ENCODE measurements around the gene PPIP5K1. TPM values are rescaled to one million over a fixed set of nuclear protein-coding genes. Genes with fewer than 3 reads are reported as not detected.

PPIP5K1 gene
- total and polyA plus RNA-seq, 2 of the 4 experiments (the other 2 are of a cell fraction) = 12.7 to 14.2 TPM

- POLR2A ChIA-PET (ENCODE audit: unreplicated experiment) = no interaction called here
Observed at GRCh38 chr15:43521419-43521818, 68.6 kb downstream of the PPIP5K1 start.

More at GRCh38 chr15:43521419-43521818, 68.6 kb downstream of the PPIP5K1 start:
- H3K23ac ChIP-seq (ENCODE audit: low read depth, low read length) = no peak overlapping the region
- H4K91ac ChIP-seq (ENCODE audit: insufficient read depth, low read depth, low read length) = no peak overlapping the region
- H3K4me3 ChIP-seq (ENCODE audit: insufficient read depth, low read depth, low read length) = no peak overlapping the region
- H2AK9ac ChIP-seq (replicated peaks; ENCODE audit: low read depth, low read length, poor library complexity) = no peak overlapping the region
- no peaks in the 10 kb centered on the region for H3K9me3 ChIP-seq (ENCODE audit: control insufficient read depth, insufficient read depth, low read length)
- no peak overlapping the region for H2BK20ac ChIP-seq (ENCODE audit: low read depth, low read length)
- no peak overlapping the region for H4K8ac ChIP-seq (ENCODE audit: low read depth in 2 of 2, low read length in 2 of 2)
- H2BK15ac ChIP-seq (ENCODE audit: low read depth, low read length) = no peak overlapping the region
- dilution Hi-C loops (cut with HindIII; ENCODE audit: low sequenced_read_pairs, unreplicated experiment) (no loop called here), in situ Hi-C loops (cut with MboI; ENCODE audit: low sequenced_read_pairs) (no loop called here), intact Hi-C loops (cut with micrococcal nuclease) (no loop called here)
- CTCF ChIA-PET = no interaction called here
- no peak overlapping the region for H3K9ac ChIP-seq (ENCODE audit: low read depth, low read length)
- no peak overlapping the region for H2AFZ ChIP-seq (replicated peaks; ENCODE audit: low read length, poor library complexity)
- no peak for DNase-seq
- no peak overlapping the region for H3K14ac ChIP-seq (replicated peaks; ENCODE audit: low read depth, low read length)
- peaks cover 7% of the 10 kb centered on the region; the same call in 1 of the 2 replicates for H3K4me1 ChIP-seq (ENCODE audit: control insufficient read depth, insufficient read depth, low read length)
- no peak overlapping the region for H2AK5ac ChIP-seq (ENCODE audit: low read depth, low read length)
- no peak overlapping the region for H3K4ac ChIP-seq (ENCODE audit: low read depth, low read length)
- H3K36me3 ChIP-seq (ENCODE audit: control insufficient read depth, insufficient read depth, low read length) = peaks cover 55% of the 10 kb centered on the region
- no peak overlapping the region for H2BK5ac ChIP-seq (ENCODE audit: low read depth, low read length, poor library complexity, severe bottlenecking)
- no peak overlapping the region for H3K18ac ChIP-seq (ENCODE audit: low read depth, low read length)
- TF ChIP-seq SMC3 (IDR thresholded peaks at IDR 0.05; ENCODE audit: low read depth, low read length) (no peak), MXI1 (IDR thresholded peaks at IDR 0.05; ENCODE audit: borderline replicate concordance, low read depth, low read length) (no peak), CHD1 (IDR thresholded peaks at IDR 0.05; ENCODE audit: low read depth, low read length) (no peak), BHLHE40 (IDR thresholded peaks at IDR 0.05; ENCODE audit: low read depth, low read length) (no peak), CEBPB (IDR thresholded peaks at IDR 0.05; ENCODE audit: low read depth, low read length) (no peak), FOS (IDR thresholded peaks at IDR 0.05; ENCODE audit: low read depth, low read length) (no peak), RAD21 (IDR thresholded peaks at IDR 0.05; ENCODE audit: low read length) (no peak), RFX5 (IDR thresholded peaks at IDR 0.05; ENCODE audit: low read depth, low read length) (no peak), RCOR1 (IDR thresholded peaks at IDR 0.05; ENCODE audit: insufficient replicate concordance, low read length) (no peak), CTCF (conservative IDR thresholded peaks at IDR 0.05; ENCODE audit: low read depth, low read length) (no peak), MAFK (IDR thresholded peaks at IDR 0.05; ENCODE audit: low read depth, low read length) (no peak), ELK1 (IDR thresholded peaks at IDR 0.05; ENCODE audit: borderline replicate concordance, low read depth, low read length) (no peak), MAZ (IDR thresholded peaks at IDR 0.05; ENCODE audit: borderline replicate concordance, low read depth, low read length) (no peak), POLR2A (IDR thresholded peaks at IDR 0.05; ENCODE audit: low read depth, low read length) (no peak)
- TF ChIP-seq, protein P1, sequence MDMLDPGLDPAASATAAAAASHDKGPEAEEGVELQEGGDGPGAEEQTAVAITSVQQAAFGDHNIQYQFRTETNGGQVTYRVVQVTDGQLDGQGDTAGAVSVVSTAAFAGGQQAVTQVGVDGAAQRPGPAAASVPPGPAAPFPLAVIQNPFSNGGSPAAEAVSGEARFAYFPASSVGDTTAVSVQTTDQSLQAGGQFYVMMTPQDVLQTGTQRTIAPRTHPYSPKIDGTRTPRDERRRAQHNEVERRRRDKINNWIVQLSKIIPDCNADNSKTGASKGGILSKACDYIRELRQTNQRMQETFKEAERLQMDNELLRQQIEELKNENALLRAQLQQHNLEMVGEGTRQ (IDR thresholded peaks at IDR 0.05; ENCODE audit: low read depth, low read length) = no peak
- H4K5ac ChIP-seq (ENCODE audit: low read depth, low read length) = no peak overlapping the region
- no peaks in the 10 kb centered on the region for H3K27me3 ChIP-seq (ENCODE audit: control insufficient read depth, insufficient read depth, low read length)
- WGBS, 2 experiments (ENCODE audit: extremely low coverage in 2 of 2, insufficient read length in 1 of 2) = 92% methylated on average over 5 of the region's 11 CpGs; no CpG with 5 or more reads in 1 of the 2 experiments
- no peak overlapping the region for H3K56ac ChIP-seq (ENCODE audit: extremely low read depth, insufficient read depth, low read length)
- no peak for ATAC-seq (ENCODE audit: low read depth)
- no peak overlapping the region for H3K4me2 ChIP-seq (ENCODE audit: low read depth, low read length)
- no TSS peak for BruUV-seq (replicated peaks)
- H3K79me1 ChIP-seq (ENCODE audit: low read depth in 1 of 2, low read length in 2 of 2) = peaks cover 36 to 97% of the 10 kb centered on the region in 2 experiments
- H3K9me1 ChIP-seq (ENCODE audit: insufficient read depth, low read length) = peaks cover 46% of the 10 kb centered on the region
- no peak overlapping the region for H3K27ac ChIP-seq (ENCODE audit: insufficient read depth, low read length)
- H2BK120ac ChIP-seq (ENCODE audit: low read depth, low read length) = no peak overlapping the region
- peaks cover 63% of the 10 kb centered on the region for H4K20me1 ChIP-seq (ENCODE audit: insufficient read depth, low read length)
